Measurements from ENCODE around the gene PSMC5.
"Not testable (repeated sequence)": the region's sequence is repeated elsewhere in the genome, so short reads cannot be mapped to it uniquely, and the experiment has no call there.

Gene PSMC5

DNA sequence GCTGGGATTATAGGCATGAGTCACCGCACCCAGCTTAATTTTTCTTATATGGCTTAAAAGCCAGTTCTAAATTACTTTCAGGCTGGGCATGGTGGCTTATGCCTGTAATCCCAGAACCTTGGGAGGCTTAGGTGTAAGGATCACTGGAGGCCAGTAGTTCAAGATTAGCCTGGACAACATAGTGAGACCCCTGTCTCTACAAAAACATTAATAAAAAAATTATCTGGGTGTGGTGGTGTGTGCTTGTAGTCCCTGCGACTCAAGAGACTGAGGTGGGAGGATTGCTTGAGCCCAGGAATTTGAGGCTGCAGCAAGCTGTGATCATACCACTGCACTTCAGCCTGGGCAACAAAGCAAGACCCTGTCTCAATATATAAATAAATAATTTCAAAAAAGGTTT, 26.0 kb downstream of the PSMC5 start:
- no peak overlapping the region for H3K27ac ChIP-seq (ENCODE audit: low read depth, low read length)
- 87% methylated on average over 2 of the region's 2 CpGs for WGBS
- H3K4me3 ChIP-seq (ENCODE audit: low read length), result no peak overlapping the region
- H3K9ac ChIP-seq (ENCODE audit: low read depth, low read length), result no peak overlapping the region
- no peaks in the 10 kb centered on the region for H3K4me1 ChIP-seq (ENCODE audit: insufficient read depth, low read length)
- 0 out of 2 replicates have a peak, but pooled peaks cover 2% of the 10 kb centered on the region for H3K9me3 ChIP-seq (ENCODE audit: insufficient read depth, low read depth, low read length)
- peaks cover 18% of the 10 kb centered on the region for H3K27me3 ChIP-seq (ENCODE audit: insufficient read depth, low read length)
- H3K36me3 ChIP-seq (ENCODE audit: insufficient read depth, low read length), result no peaks in the 10 kb centered on the region

DNA sequence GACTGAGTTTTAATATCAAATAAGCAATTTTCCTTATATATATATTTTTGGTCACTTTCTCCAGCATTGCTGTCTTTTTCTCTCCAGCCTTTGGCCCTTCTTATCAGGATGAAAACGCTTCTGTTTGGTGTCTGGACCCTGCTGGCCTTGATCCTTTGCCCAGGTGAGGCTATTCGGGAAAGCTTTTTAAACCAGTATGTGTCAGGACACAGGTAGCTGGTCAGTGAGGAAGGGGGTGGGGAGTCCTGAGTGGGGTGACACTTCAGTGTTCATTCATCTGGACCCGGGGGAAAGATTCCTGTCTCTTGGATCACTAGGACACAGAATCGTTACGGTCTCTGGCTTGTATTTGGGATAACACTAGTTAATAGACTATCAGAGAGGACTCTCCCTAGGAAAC, 27.5 kb downstream of the PSMC5 start:
- Histone ChIP-seq H3K27me3 (ENCODE audit: insufficient read depth, low read length) (peaks cover 8% of the 10 kb centered on the region), H3K9me3 (ENCODE audit: insufficient read depth, low read depth, low read length) (no peaks in the 10 kb centered on the region), H3K27ac (ENCODE audit: low read depth, low read length) (no peak overlapping the region), H3K36me3 (ENCODE audit: insufficient read depth, low read length) (no peaks in the 10 kb centered on the region), H3K4me3 (ENCODE audit: low read length) (no peak overlapping the region), H3K9ac (ENCODE audit: low read depth, low read length) (no peak overlapping the region), H3K4me1 (ENCODE audit: insufficient read depth, low read length) (no peaks in the 10 kb centered on the region)
- 90% methylated on average over 5 of the region's 5 CpGs for WGBS

DNA sequence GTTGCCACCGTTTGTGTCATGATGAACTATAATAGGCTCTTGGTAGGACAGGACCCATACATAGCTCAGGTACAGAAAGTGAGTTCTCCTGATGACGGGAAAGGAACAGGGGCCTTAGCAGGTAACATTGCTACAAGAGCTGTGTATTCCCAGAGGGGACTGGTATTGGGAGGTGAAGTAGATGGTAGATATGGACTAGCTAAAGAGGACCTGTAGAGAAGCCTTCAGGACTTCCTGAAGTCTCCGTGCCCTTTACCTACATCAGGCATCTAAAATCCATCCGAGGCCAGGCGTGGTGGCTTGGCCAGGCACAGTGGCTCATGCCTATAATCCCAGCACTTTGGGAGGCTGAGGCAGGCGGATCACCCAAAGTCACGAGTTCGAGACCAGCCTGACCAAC, 28.0 kb downstream of the PSMC5 start:
- Histone ChIP-seq H3K27me3 (ENCODE audit: insufficient read depth, low read length) (peaks cover 9% of the 10 kb centered on the region; the same call in 1 of the 2 replicates), H3K4me3 (ENCODE audit: low read length) (no peak overlapping the region), H3K4me1 (ENCODE audit: insufficient read depth, low read length) (no peaks in the 10 kb centered on the region), H3K36me3 (ENCODE audit: insufficient read depth, low read length) (no peaks in the 10 kb centered on the region), H3K9me3 (ENCODE audit: insufficient read depth, low read depth, low read length) (no peaks in the 10 kb centered on the region), H3K27ac (ENCODE audit: low read depth, low read length) (no peak overlapping the region), H3K9ac (ENCODE audit: low read depth, low read length) (no peak overlapping the region)
- WGBS, result 90% methylated on average over 8 of the region's 8 CpGs

DNA sequence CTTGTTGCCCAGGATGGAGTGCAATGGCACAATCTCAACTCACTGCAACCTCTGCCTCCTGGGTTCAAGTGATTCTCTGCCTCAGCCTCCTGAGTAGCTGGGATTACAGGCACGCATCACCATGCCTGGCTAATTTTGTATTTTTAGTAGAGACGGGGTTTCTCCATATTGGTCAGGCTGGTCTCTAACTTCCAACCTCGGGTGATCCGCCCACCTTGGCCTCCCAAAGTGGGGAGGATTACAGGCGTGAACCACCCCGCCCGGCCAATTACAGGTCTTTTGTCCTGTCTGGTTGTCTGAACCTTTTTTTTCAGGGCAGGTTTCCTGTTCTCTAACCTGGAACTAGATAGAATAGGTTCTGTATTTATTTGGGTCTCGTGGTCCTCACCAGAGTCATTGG, 29.2 kb downstream of the PSMC5 start:
- H3K4me1 ChIP-seq (ENCODE audit: insufficient read depth, low read length); H3K27me3 ChIP-seq (ENCODE audit: insufficient read depth, low read length); H3K9me3 ChIP-seq (ENCODE audit: insufficient read depth, low read depth, low read length); H3K27ac ChIP-seq (ENCODE audit: low read depth, low read length); H3K4me3 ChIP-seq (ENCODE audit: low read length); H3K36me3 ChIP-seq (ENCODE audit: insufficient read depth, low read length); H3K9ac ChIP-seq (ENCODE audit: low read depth, low read length): not testable (repeated sequence)
- 90% methylated on average over 7 of the region's 8 CpGs for WGBS

DNA sequence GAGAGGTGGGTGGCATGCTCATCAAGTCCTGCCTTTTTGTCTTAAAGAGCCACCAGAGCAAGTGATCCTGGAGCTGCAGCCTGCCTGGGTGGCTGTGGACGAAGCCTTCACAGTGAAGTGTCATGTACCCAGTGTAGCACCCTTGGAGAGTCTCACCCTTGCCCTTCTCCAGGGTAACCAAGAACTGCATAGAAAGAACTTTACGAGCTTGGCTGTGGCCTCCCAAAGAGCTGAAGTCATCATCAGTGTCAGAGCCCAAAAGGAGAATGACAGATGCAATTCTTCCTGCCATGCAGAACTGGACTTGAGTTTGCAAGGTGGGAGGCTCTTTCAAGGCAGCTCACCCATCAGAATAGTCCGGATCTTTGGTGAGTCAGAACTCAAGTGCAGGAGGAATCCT, 32.0 kb downstream of the PSMC5 start:
- H3K4me3 ChIP-seq (ENCODE audit: low read length), result no peak overlapping the region
- 73% methylated on average over 3 of the region's 3 CpGs for WGBS
- no peak overlapping the region for H3K27ac ChIP-seq (ENCODE audit: low read depth, low read length)
- H3K4me1 ChIP-seq (ENCODE audit: insufficient read depth, low read length), result no peaks in the 10 kb centered on the region
- H3K36me3 ChIP-seq (ENCODE audit: insufficient read depth, low read length), result no peaks in the 10 kb centered on the region
- H3K9me3 ChIP-seq (ENCODE audit: insufficient read depth, low read depth, low read length), result no peaks in the 10 kb centered on the region
- no peak overlapping the region for H3K9ac ChIP-seq (ENCODE audit: low read depth, low read length)
- peaks cover 3% of the 10 kb centered on the region; the same call in 1 of the 2 replicates for H3K27me3 ChIP-seq (ENCODE audit: insufficient read depth, low read length)

DNA sequence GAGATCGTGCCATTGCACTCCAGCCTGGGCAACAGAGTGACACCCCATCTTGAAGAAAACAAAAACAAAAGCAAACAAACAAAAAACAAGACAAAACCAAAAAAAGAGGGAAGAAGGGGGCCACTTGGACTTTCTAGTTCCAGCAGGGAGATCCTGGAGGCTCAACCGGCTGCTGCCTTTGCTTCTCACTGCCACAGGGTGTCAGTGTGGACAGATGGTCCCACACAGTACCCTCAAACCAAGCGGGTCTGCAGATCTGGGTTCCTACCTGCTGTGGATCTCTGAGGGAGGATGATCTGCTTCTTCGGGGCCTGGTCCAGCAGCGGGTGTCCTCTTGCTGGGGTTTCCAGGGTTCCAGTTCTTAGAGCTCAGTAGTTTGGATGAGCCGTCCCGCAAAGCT, 39.4 kb downstream of the PSMC5 start:
- WGBS, result 78% methylated on average over 5 of the region's 7 CpGs

DNA sequence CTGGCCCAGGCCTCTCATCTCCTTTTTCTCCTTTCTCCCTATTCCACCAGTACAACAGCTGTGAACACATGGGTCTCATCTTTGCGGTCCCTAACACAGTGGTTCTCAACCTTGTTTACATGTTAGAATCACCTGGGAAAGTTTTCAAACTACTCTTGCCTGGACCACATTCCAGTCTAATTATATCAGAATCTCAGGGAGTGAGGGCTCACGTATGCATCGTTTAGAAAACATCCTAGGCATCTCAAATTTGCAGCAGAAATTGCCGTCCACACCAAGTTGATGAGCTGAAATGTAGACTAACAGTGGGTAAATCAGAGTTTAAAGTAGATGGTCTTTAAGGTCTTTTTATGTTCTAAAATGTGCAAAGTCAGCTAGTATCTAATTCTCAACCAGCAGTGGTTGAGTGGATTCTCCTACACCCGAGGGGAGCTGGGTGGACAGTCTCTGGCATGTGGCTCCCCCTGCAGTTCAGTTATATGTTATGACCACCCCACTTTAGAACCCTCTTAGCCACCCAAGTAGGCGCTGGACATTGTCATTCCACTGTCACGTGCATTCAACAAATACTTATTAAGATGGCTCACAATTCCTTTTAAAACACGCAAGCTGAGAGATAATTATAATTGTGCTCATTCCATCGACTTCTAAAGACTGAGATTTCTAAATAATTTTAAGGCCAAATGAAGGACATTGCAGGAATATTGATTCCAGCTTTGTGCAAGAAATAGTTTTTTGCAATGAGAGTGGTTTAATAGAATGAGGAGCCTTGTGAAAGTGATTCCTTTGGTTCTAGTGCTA, 42.5 kb downstream of the PSMC5 start:
- H3K27me3 ChIP-seq (ENCODE audit: insufficient read depth, low read length); H3K4me3 ChIP-seq (ENCODE audit: low read length); H3K9me3 ChIP-seq (ENCODE audit: insufficient read depth, low read depth, low read length); H3K4me1 ChIP-seq (ENCODE audit: insufficient read depth, low read length); H3K36me3 ChIP-seq (ENCODE audit: insufficient read depth, low read length); H3K27ac ChIP-seq (ENCODE audit: low read depth, low read length); H3K9ac ChIP-seq (ENCODE audit: low read depth, low read length): not testable (repeated sequence)
- 58% methylated on average over 7 of the region's 9 CpGs for WGBS

More for the DNA sequence above, 39.4 kb downstream of the PSMC5 start:
- H3K36me3 ChIP-seq (ENCODE audit: insufficient read depth, low read length); H3K9ac ChIP-seq (ENCODE audit: low read depth, low read length); H3K27ac ChIP-seq (ENCODE audit: low read depth, low read length); H3K4me1 ChIP-seq (ENCODE audit: insufficient read depth, low read length); H3K4me3 ChIP-seq (ENCODE audit: low read length); H3K27me3 ChIP-seq (ENCODE audit: insufficient read depth, low read length); H3K9me3 ChIP-seq (ENCODE audit: insufficient read depth, low read depth, low read length): not testable (repeated sequence)

DNA sequence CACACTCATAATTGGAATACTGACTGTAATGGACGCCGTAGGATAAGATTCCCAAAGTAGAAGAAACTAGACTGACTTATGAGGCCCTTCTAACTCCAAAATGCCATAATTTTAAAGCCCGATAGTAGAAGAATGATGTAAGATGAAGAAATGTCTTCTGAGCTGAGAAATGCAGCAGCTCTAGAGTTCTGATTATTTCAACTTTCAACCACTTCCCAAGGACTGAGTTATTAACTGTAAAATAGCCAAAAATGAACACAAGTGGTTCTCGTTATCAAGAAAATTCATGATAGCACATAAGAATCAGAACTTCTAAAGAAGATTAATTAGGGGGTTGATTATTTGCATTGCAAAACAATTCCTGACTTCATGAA, 43.0 kb downstream of the PSMC5 start:
- not testable (repeated sequence) for H3K4me3 ChIP-seq (ENCODE audit: low read length); H3K27ac ChIP-seq (ENCODE audit: low read depth, low read length); H3K4me1 ChIP-seq (ENCODE audit: insufficient read depth, low read length); H3K9me3 ChIP-seq (ENCODE audit: insufficient read depth, low read depth, low read length); H3K36me3 ChIP-seq (ENCODE audit: insufficient read depth, low read length); H3K9ac ChIP-seq (ENCODE audit: low read depth, low read length); H3K27me3 ChIP-seq (ENCODE audit: insufficient read depth, low read length)
- 100% methylated on average over 3 of the region's 4 CpGs for WGBS

DNA sequence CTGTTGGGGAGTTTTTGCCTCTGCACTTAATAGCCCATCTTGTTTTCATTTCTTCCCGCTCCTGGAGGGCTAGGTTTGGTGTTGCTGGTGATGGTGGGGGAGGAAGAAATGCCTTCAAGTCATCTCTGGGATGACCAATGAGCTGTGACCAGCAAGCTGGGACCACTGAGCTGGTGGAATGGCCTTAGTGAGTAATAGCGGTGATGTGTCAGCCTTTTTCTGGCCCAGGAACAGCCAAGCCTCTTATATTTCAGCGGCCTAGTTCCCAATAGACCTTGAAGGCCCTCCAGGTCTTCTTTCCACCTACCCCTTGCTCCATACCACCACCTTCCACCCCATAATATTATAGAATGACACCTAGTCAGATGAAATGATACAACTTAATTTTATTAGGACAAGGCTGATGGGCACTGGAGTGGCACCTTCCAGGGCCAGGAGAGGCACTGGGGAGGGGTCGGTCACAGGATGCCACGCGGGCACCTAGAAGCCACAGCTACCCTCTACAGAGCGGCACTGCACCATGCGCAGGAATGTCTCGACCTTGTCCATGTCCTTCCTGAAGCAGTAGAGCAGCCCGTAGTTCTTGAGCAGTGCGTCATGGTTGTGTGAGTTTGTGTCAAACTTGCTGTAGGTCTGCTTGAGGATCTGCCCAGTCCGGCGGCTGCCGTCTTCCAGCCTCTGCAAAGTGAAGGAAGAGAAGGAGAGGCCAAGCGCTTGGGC, 44.6 kb downstream of the PSMC5 start:
- H3K9ac ChIP-seq (ENCODE audit: low read depth, low read length); H3K27ac ChIP-seq (ENCODE audit: low read depth, low read length); H3K27me3 ChIP-seq (ENCODE audit: insufficient read depth, low read length); H3K4me1 ChIP-seq (ENCODE audit: insufficient read depth, low read length); H3K9me3 ChIP-seq (ENCODE audit: insufficient read depth, low read depth, low read length); H3K4me3 ChIP-seq (ENCODE audit: low read length); H3K36me3 ChIP-seq (ENCODE audit: insufficient read depth, low read length): not testable (repeated sequence)
- 94% methylated on average over 9 of the region's 15 CpGs for WGBS

DNA sequence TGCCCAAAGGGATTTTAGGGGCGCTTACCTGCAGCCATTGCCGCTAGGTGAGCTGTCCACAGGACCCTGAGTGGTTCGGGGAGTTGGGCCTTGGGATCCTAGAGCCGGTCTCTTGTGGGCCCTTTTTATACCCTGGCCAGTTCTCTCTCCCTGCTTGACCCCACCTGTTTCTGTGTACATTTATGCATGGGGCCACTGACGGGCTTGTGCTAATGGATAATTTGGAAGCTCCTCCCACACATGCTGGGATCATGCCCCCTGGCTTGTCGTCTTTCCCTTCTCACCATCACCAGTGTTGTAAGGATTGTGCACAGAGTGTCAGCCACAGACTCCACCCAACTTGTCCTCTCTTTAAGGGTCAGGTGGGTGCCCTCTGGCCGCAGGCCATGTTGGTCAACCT, 46.3 kb downstream of the PSMC5 start, which contains the start of gene CSH2:
TSS of gene CSH2 (minus strand) at position 101 of the 400 bp plus-strand sequence. CDS start at position 38, 63 bp downstream.
- H3K9ac ChIP-seq (ENCODE audit: low read depth, low read length); H3K27me3 ChIP-seq (ENCODE audit: insufficient read depth, low read length); H3K9me3 ChIP-seq (ENCODE audit: insufficient read depth, low read depth, low read length); H3K4me1 ChIP-seq (ENCODE audit: insufficient read depth, low read length); H3K36me3 ChIP-seq (ENCODE audit: insufficient read depth, low read length); H3K4me3 ChIP-seq (ENCODE audit: low read length); H3K27ac ChIP-seq (ENCODE audit: low read depth, low read length): not testable (repeated sequence)
- 97% methylated on average over 3 of the region's 7 CpGs for WGBS

DNA sequence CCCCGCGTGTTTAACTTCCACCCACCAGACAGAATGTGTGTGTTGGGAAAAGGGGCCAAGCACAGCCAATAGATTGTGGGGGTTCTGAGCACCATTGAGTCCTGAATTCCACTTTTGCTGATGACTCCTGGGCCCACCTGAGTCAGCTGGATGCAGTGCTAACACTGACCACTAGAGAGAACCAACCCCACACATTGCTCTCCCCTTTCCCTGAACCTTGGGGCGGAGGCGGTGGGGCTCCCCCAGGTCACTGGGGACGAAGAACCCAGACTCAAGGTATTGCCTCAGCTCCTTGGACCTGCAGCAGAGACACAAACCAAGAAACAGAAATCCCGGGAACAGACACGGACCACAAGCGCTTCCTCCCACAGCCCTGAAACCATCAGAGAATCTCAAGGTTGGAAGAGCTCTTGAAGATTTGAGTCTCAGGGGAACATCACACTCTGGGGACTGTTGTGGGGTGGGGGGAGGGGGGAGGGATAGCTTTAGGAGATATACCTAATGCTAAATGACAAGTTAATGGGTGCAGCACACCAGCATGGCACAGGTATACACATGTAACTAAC, 46.9 kb downstream of the PSMC5 start:
- not testable (repeated sequence) for H3K4me3 ChIP-seq (ENCODE audit: low read length); H3K27me3 ChIP-seq (ENCODE audit: insufficient read depth, low read length); H3K27ac ChIP-seq (ENCODE audit: low read depth, low read length); H3K36me3 ChIP-seq (ENCODE audit: insufficient read depth, low read length); H3K4me1 ChIP-seq (ENCODE audit: insufficient read depth, low read length); H3K9me3 ChIP-seq (ENCODE audit: insufficient read depth, low read depth, low read length); H3K9ac ChIP-seq (ENCODE audit: low read depth, low read length)
- WGBS, result 78% methylated on average over 6 of the region's 8 CpGs
